ENCODE results near the gene IFI35. TPM values are rescaled to one million over a fixed set of nuclear protein-coding genes. Genes with fewer than 3 reads are reported as not detected.
"Not testable (repeated sequence)": the region's sequence is repeated elsewhere in the genome, so short reads cannot be mapped to it uniquely, and the experiment has no call there.

The IFI35 gene
- total and polyA plus RNA-seq, 3 experiments from 2014 or later = 23.2 to 73.2 (median 24.0) TPM

GRCh38 chr17:42975701-42976100 lies 30.9 kb upstream of the IFI35 start:
- H3K36me3 Mint-ChIP-seq; CTCF ChIA-PET; H3K27ac ChIP-seq (ENCODE audit: low read depth, low read length); DNase-seq; H3K9me3 Mint-ChIP-seq; H3K36me3 ChIP-seq (ENCODE audit: insufficient read depth, low read length); POLR2A ChIA-PET; H3K27me3 ChIP-seq (ENCODE audit: insufficient read depth, low read length, poor library complexity, severe bottlenecking); H3K9me3 ChIP-seq (ENCODE audit: low read length); H3K4me3 ChIP-seq (ENCODE audit: low read length); H3K27ac Mint-ChIP-seq; H3K27me3 Mint-ChIP-seq; H3K4me1 ChIP-seq (ENCODE audit: insufficient read depth, low read length): not testable (repeated sequence)
- Mint-ChIP-seq H3K4me1 (peaks cover 8 to 14% (median 14%) of the 10 kb centered on the region in 3 donors), H3K4me3 (peak overlapping the region in 1 of 7 donors; percentile 47)

DNA sequence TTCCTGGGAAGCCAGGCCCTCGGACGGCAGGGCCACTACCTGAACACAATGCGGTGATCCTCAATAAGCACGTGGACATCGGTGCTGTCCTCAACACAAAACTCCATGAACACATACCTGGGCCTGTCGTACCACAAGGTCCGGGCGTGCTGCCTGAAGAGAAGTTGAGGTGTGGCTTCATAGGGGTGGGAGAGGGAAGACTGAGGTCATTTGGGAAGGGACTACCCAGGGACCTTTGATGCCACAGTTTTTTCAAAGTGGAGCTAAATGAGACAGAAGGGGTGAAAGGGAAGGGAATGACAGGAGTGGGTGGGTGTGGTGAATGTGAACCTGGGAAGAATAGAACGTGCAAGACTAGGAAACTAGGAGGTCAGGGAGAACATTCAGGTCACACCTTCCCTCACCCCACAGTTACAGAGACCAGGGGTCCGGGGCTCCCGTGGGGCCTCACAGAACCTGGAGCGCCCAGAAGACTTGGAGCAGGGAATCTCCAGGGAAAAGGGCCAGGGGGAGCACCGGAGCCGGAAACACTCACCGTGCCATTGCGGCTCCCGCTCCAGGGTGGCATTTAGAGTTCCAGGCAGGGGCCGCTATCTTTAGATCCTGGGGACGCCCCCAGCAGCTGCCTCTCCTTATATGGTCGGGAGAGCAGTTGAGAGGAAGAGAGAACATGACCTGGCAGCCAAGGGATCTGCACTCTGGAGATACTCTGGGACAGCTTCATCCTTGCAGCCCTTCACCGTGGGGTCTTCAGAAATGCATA lies 26.9 kb upstream of the IFI35 start, which contains the start of gene PTGES3L:
PTGES3L (minus strand) TSS at position 570 of the 763 bp plus-strand sequence; CDS start at position 543, 27 bp downstream.
- H3K27me3 ChIP-seq (ENCODE audit: insufficient read depth, low read length, poor library complexity, severe bottlenecking) = no peaks in the 10 kb centered on the region
- H3K4me1 ChIP-seq (ENCODE audit: insufficient read depth, low read length) = peaks cover 20% of the 10 kb centered on the region
- H3K27me3 Mint-ChIP-seq = peaks cover 0 to 5% of the 10 kb centered on the region in 2 donors
- no peaks in the 10 kb centered on the region for H3K9me3 Mint-ChIP-seq
- H3K36me3 Mint-ChIP-seq = peaks cover 0 to 25% (median 0%) of the 10 kb centered on the region in 3 donors
- peak within 1 kb of the TSS; percentile 76 to 99 (median 98) for H3K27ac Mint-ChIP-seq
- peak within 1 kb of the TSS; percentile 70 for H3K27ac ChIP-seq (ENCODE audit: low read depth, low read length)
- CTCF ChIA-PET = interaction anchor here (1.8 to 3.5 kb wide), 2 partner anchors 10 to 18 kb away, joined by 3 to 12 read pairs; partner anchors contain the start of gene RPL27
- H3K4me3 ChIP-seq (ENCODE audit: low read length) = peak within 1 kb of the TSS; percentile 88
- POLR2A ChIA-PET = interaction anchor here (1.0 kb wide), 1 partner anchor 18 kb away, joined by 3 read pairs; the partner anchor contains the start of gene RPL27
- no peaks in the 10 kb centered on the region for H3K36me3 ChIP-seq (ENCODE audit: insufficient read depth, low read length)
- peak in 2 of 5 donors; percentile 5 to 6 for DNase-seq
- H3K9me3 ChIP-seq (ENCODE audit: low read length) = no peaks in the 10 kb centered on the region
- H3K4me1 Mint-ChIP-seq = peaks cover 24 to 39% (median 30%) of the 10 kb centered on the region in 3 donors
- H3K4me3 Mint-ChIP-seq = peak within 1 kb of the TSS; percentile 89 to 99 (median 97)

GRCh38 chr17:42980274-42980765 lies 26.3 kb upstream of the IFI35 start, which contains the start of gene RUNDC1:
Gene RUNDC1, plus strand, starts transcription at chr17:42980565. Its CDS starts 12 bp downstream, at chr17:42980577.
- Histone ChIP-seq H3K36me3 (ENCODE audit: insufficient read depth, low read length) (no peaks in the 10 kb centered on the region), H3K4me1 (ENCODE audit: insufficient read depth, low read length) (peaks cover 20% of the 10 kb centered on the region), H3K9me3 (ENCODE audit: low read length) (no peaks in the 10 kb centered on the region), H3K27me3 (ENCODE audit: insufficient read depth, low read length, poor library complexity, severe bottlenecking) (no peaks in the 10 kb centered on the region), H3K27ac (ENCODE audit: low read depth, low read length) (peak within 1 kb of the TSS; percentile 70), H3K4me3 (ENCODE audit: low read length) (peak within 1 kb of the TSS; percentile 88)
- H3K36me3 Mint-ChIP-seq = peaks cover 0 to 30% (median 2%) of the 10 kb centered on the region in 3 donors
- POLR2A ChIA-PET = interaction anchor here (1.0 kb wide), 2 partner anchors 17 to 18 kb away, joined by 3 to 10 read pairs; partner anchors contain the start of gene RPL27
- H3K27ac Mint-ChIP-seq = peak within 1 kb of the TSS; percentile 76 to 99 (median 98)
- H3K9me3 Mint-ChIP-seq = no peaks in the 10 kb centered on the region
- H3K27me3 Mint-ChIP-seq = peaks cover 0 to 5% of the 10 kb centered on the region in 2 donors
- CTCF ChIA-PET = interaction anchor here (0.6 to 3.5 kb wide), 4 partner anchors 10 to 44 kb away, joined by 3 to 12 read pairs (median 3); partner anchors contain the start of gene RPL27
- peaks cover 27 to 44% (median 34%) of the 10 kb centered on the region in 3 donors for H3K4me1 Mint-ChIP-seq
- peak; percentile 86 to 94 (median 89) for DNase-seq
- H3K4me3 Mint-ChIP-seq = peak within 1 kb of the TSS; percentile 89 to 99 (median 97)

GRCh38 chr17:42980766-42981397 lies 25.7 kb upstream of the IFI35 start:
- Mint-ChIP-seq H3K4me1 (peaks cover 27 to 49% (median 34%) of the 10 kb centered on the region in 3 donors), H3K36me3 (peaks cover 0 to 34% (median 2%) of the 10 kb centered on the region in 3 donors), H3K27ac (peak overlapping the region; percentile 76 to 99 (median 96)), H3K4me3 (peak overlapping the region; percentile 89 to 99 (median 96)), H3K27me3 (peaks cover 0 to 5% of the 10 kb centered on the region in 2 donors), H3K9me3 (no peaks in the 10 kb centered on the region)
- Histone ChIP-seq H3K36me3 (ENCODE audit: insufficient read depth, low read length) (no peaks in the 10 kb centered on the region), H3K27me3 (ENCODE audit: insufficient read depth, low read length, poor library complexity, severe bottlenecking) (no peaks in the 10 kb centered on the region), H3K4me1 (ENCODE audit: insufficient read depth, low read length) (peaks cover 20% of the 10 kb centered on the region), H3K9me3 (ENCODE audit: low read length) (no peaks in the 10 kb centered on the region), H3K27ac (ENCODE audit: low read depth, low read length) (peak overlapping the region; percentile 70), H3K4me3 (ENCODE audit: low read length) (peak overlapping the region; percentile 88)
- CTCF ChIA-PET = interaction anchor here (0.6 to 3.5 kb wide), 3 partner anchors 10 to 44 kb away, joined by 3 to 12 read pairs (median 3); partner anchors contain the start of gene RPL27
- POLR2A ChIA-PET = interaction anchor here (1.0 kb wide), 1 partner anchor 17 kb away, joined by 10 read pairs; the partner anchor contains the start of gene RPL27
- peak; percentile 42 to 65 (median 59) for DNase-seq

- Mint-ChIP-seq H3K4me1 (peaks cover 27 to 50% (median 34%) of the 10 kb centered on the region in 3 donors), H3K27ac (peak overlapping the region in 6 of 8 donors; percentile 7 to 81 (median 56)), H3K27me3 (peaks cover 0 to 5% of the 10 kb centered on the region in 2 donors), H3K4me3 (peak overlapping the region; percentile 57 to 99 (median 93)), H3K36me3 (peaks cover 0 to 42% (median 2%) of the 10 kb centered on the region in 3 donors), H3K9me3 (no peaks in the 10 kb centered on the region)
- H3K27ac ChIP-seq (ENCODE audit: low read depth, low read length) = no peak overlapping the region
- no peaks in the 10 kb centered on the region for H3K9me3 ChIP-seq (ENCODE audit: low read length)
- H3K4me1 ChIP-seq (ENCODE audit: insufficient read depth, low read length) = peaks cover 20% of the 10 kb centered on the region
- ChIA-PET POLR2A (no interaction called here), CTCF (no interaction called here)
- DNase-seq = no peak
- no peaks in the 10 kb centered on the region for H3K27me3 ChIP-seq (ENCODE audit: insufficient read depth, low read length, poor library complexity, severe bottlenecking)
- H3K4me3 ChIP-seq (ENCODE audit: low read length) = no peak overlapping the region
- H3K36me3 ChIP-seq (ENCODE audit: insufficient read depth, low read length) = no peaks in the 10 kb centered on the region
Observed at GRCh38 chr17:42982266-42982665, 24.3 kb upstream of the IFI35 start.

DNA sequence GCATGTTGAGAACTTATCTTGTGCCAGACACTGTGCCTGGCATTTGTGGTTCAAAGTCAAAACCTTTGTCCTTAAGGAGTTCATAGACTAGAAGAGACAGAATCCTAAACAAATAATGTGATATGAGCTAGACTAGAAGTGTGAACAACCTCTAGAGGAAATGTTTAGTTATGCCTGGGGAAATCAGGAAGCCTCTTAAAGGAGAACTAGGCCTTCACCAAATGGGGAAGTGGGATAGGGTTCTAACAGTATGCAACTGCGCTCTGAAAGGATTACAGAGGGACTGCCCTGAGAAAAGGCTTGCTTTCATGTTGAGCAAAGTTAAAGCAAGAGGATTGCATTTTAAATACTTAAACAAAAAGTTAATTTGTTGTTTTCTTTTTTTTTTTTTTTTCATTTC lies 21.4 kb upstream of the IFI35 start:
- Mint-ChIP-seq H3K27ac (peak overlapping the region in 3 of 8 donors; percentile 12 to 52 (median 46)), H3K36me3 (peaks cover 3 to 69% (median 11%) of the 10 kb centered on the region in 3 donors), H3K4me1 (peaks cover 21 to 40% (median 23%) of the 10 kb centered on the region in 3 donors)

DNA sequence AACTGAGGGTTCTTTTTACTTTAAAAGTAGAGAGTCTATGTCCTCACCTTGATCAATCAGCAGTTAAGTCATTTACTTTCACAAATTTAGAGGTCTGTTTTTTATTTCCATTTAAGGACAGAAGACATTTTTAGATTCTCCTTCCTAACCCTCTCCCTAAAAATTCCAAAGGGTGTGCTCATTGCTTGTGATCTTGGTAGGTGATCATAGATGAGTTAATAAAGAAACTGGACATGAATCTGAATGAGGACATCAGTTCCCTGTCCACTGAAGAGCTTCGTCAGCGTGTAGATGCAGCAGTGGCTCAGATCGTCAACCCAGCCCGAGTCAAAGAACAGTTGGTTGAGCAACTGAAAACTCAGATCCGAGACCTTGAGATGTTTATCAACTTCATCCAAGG lies 17.4 kb upstream of the IFI35 start:
- H3K27ac Mint-ChIP-seq = peak overlapping the region in 1 of 8 donors; percentile 91
- CTCF ChIA-PET = interaction anchor here (2.8 kb wide), 1 partner anchor 9 kb away, joined by 12 read pairs; the partner anchor contains the start of gene RPL27
- POLR2A ChIA-PET = no interaction called here
- Histone ChIP-seq H3K4me3 (ENCODE audit: low read length) (no peak overlapping the region), H3K27ac (ENCODE audit: low read depth, low read length) (no peak overlapping the region), H3K27me3 (ENCODE audit: insufficient read depth, low read length, poor library complexity, severe bottlenecking) (no peaks in the 10 kb centered on the region), H3K36me3 (ENCODE audit: insufficient read depth, low read length) (peaks cover 36% of the 10 kb centered on the region), H3K9me3 (ENCODE audit: low read length) (no peaks in the 10 kb centered on the region), H3K4me1 (ENCODE audit: insufficient read depth, low read length) (no peaks in the 10 kb centered on the region)
- H3K9me3 Mint-ChIP-seq = no peaks in the 10 kb centered on the region
- H3K4me3 Mint-ChIP-seq = no peak overlapping the region
- peaks cover 4 to 15% (median 7%) of the 10 kb centered on the region in 3 donors for H3K4me1 Mint-ChIP-seq
- no peak for DNase-seq
- H3K27me3 Mint-ChIP-seq = no peaks in the 10 kb centered on the region
- H3K36me3 Mint-ChIP-seq = peaks cover 5 to 83% (median 15%) of the 10 kb centered on the region in 3 donors

More for the DNA sequence above, 21.4 kb upstream of the IFI35 start:
- no peaks in the 10 kb centered on the region for H3K27me3 ChIP-seq (ENCODE audit: insufficient read depth, low read length, poor library complexity, severe bottlenecking)
- H3K27ac ChIP-seq (ENCODE audit: low read depth, low read length) = no peak overlapping the region
- peaks cover 15% of the 10 kb centered on the region for H3K36me3 ChIP-seq (ENCODE audit: insufficient read depth, low read length)
- CTCF ChIA-PET = no interaction called here
- no peak overlapping the region for H3K4me3 ChIP-seq (ENCODE audit: low read length)
- H3K27me3 Mint-ChIP-seq = peaks cover 0 to 2% of the 10 kb centered on the region in 2 donors
- H3K9me3 ChIP-seq (ENCODE audit: low read length) = no peaks in the 10 kb centered on the region
- no peaks in the 10 kb centered on the region for H3K9me3 Mint-ChIP-seq
- peaks cover 13% of the 10 kb centered on the region for H3K4me1 ChIP-seq (ENCODE audit: insufficient read depth, low read length)
- POLR2A ChIA-PET = interaction anchor here (0.6 kb wide), 1 partner anchor 54 kb away, joined by 3 read pairs; no protein-coding TSS in a partner anchor
- peak overlapping the region in 1 of 7 donors; percentile 70 for H3K4me3 Mint-ChIP-seq
- no peak for DNase-seq

Measured in CD8-positive, alpha-beta memory T cell (primary cell).